ENCODE measurements around the gene NKX6-2. TPM values are rescaled to one million over a fixed set of nuclear protein-coding genes. Genes with fewer than 3 reads are reported as not detected.
"Not testable (repeated sequence)": the region's sequence is repeated elsewhere in the genome, so short reads cannot be mapped to it uniquely, and the experiment has no call there.

Gene NKX6-2
- total RNA-seq, result not detected in 2 replicates

DNA sequence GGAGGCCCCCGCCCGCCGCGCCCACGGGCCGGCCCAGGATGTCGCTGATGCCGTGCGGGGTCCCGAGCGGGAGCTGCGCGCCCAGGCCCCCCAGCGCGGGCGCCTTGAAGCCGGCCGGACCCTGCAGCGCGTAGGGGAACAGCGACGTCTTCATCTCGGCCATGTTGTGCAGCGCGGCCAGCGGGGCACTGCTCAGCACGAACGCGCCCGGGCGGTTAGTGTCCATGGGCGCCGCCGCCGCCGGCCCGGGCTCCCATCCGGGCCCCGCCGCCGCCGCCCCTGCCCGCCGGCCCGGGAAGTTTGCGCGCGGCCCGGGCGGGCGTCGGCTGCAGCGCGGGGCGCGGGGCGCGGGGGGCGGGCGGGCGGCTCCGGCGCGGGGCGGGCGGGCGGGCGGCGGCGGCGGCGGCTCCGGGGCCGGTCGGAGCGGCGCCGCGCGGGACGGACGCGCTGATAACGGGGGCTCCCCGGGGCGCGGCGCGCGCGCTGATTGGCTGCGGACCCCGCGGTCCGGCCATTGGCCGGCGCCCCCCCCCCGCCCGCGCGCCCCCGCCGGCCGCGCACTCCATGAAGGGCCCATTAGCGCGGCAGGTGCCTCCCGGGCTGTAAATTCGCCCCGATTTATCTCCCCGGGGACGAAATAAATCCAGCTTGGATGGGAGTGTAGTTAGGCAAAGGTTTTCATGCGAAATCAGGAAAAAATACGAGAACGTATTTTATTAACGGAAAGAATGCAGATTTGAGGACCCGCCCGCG is at the start of gene NKX6-2:
NKX6-2 (minus strand) TSS at position 425 of the 753 bp plus-strand sequence; CDS start at position 226, 199 bp downstream.
- DNase-seq (ENCODE audit: low read depth, low spot score), result no peak

DNA sequence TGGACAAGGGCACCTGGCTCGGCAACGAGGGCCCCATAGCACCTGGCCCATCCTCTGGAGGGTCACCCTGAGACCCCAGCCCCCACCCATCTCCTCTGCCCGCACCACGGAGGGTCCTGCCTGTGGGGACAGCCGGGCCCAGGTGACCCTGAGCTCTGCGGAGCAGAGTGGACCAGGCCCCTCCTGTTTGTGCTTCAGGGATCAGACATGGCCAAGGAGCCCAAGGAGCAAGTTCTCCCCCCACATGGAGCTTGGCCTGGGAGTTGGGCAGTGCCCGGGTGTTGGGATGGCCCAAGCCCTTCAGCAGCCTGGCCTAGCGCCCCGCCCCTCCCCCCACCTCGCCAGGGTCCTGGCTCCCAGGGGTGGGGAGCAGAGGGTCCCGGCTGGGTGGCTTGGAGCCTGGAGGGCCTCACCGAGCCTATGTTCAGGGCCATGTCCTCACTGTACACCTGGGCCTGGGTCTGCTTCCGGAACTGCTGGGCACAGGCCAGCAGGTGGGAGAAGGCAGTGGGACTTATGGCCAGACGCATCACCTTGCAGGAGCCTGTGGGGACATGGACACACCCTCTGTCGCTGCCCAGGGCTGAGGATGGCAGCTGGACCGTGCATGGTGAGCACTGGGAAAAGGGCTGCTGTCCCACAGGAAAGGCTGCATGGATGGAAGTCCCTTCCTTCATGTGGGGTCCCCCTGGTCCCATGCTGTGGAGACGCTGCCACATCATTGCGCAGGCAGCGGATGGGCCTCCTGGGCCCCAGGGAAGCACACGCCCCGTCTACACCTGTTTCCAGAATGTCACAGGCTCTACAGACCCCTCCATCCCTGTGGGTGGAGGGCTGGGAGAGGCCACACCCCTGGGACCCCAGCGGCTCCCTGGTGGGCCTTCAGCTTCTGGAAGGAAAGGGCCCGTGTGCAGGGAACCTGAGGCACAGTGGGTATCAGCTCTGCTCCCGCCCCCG is 49.2 kb upstream of the NKX6-2 start:
- no peak for DNase-seq (ENCODE audit: low read depth, low spot score)

DNA sequence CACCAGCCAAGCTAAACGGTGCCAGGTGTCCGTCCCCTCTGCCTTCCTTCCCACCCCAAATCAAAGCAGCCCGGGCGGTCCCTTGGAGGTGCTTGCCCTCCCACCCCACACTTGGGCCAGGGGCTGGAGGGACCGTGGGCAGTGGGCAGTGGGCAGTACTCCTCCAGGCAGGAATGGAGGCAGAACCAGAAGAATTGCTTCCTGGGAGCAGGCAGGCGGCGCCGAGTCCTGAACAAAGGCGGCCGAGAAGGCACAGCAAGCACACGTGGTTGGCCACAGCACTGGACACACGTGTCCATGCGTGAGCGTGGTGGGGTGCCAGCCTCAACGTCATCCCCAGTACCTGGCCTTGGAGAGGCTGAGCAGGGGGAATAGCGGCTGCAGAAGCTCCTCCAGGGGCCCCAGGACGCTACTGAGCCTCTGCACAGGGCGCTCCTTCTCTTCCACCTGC is 48.4 kb upstream of the NKX6-2 start:
- no peak for DNase-seq (ENCODE audit: low read depth, low spot score)

DNA sequence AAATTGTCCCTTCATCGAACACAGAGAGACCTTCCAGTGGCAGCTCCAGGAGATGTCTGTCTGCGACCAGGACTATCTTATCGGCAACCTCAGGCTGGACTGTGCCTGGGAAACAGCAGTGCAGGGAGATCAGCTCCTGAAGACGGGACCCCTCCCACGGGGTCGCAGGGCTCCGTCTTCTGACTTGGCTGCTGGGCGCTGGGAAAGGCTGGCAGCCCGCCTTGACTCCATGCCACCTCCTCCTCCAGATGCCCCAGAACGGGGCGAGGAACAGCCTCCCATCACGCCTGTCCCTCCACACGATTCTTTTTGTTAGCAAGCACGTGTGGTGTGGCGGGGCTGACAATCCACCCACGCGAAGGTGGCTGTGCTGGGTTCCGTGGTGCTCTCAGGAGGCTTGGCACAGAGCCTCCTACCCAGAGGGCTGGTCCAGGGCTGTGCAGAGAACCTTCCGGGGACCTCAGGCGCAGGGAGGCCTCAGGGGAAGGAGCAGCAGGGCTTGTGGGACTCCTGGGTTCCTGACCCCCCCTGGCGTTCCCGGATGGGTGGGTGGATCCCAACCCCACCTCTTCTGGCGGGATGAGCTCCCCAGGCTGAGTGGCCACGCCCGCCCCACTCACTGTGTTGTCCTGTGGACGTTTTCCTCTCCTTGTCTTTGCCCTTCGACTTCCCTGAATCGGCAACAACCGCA is 47.6 kb upstream of the NKX6-2 start:
- no peak for DNase-seq (ENCODE audit: low read depth, low spot score)

DNA sequence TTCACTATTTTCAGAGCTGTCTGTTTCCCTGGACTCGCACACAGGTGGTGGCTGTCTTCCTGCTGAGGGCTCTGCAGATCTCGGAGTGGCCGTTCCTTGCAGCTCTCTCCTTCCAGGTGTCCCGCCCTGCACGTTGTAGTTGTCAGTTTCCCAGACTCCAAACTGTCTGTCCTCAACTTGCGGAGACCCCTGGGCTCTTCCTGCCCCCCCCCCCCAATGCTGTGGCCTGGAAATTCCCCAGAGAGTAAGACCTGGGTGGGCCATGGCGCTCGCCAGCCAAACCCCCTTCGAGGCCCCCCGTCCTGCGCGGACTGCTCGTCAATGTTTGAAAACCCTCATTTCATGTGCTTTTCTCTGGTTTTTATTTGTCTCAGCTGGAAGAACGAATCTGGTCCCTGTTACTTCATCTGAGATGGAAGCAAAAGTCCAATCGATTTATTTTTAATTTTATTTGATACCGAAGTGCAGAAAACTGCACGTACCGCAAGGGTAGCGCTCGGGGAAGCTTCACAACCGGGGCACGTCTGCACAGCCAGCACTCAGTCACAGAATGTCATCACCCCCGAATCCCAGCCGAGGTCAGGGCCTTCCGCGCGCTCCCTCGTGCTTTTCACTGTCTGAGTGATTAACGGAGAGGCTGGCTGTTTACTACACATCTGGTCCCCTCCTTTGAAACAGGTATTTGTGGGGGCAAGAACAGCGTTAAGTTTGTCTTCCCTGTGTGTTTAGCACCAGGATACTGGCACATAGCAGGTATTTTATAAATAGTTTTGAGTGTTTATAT is 46.4 kb upstream of the NKX6-2 start:
- DNase-seq (ENCODE audit: low read depth, low spot score), result no peak

DNA sequence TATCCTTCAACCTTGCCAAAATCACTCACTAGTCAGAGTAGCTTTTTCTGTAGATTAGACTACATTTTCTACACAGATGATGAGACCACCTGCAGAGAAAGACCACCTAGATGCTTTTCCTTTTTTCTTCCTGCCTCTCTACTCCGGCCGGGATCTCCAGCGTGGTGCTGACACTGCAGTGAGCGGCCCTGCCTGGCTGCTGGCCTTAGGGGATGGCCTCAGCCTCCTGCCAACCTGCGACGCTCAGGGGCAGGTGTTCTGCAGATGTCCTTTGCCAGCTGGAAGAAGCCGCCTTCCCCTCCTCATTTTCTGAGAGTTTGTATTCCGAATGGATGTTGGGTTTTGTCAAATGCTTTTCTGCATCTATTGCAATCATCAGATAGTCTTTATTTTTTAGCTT is 43.5 kb upstream of the NKX6-2 start:
- DNase-seq (ENCODE audit: low read depth, low spot score), result no peak

DNA sequence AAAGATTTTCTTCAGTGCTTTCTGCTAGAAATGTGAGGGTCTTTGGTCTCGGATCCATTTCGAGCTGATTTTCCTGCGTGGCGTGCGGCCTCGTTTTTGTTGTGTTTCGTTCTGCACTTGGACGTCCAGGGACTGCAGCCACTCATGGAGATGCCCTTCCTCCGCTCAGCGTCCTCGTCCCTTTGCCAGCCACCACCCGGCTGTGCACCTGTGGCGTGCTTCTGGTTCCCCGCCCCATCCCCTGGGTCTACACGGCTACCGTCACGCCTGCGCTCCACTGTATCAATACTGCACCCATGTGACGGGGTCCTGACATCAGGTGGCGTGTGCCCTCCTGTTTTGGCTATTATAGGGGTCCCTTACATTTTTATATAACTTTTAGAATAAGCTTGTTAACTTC is 42.7 kb upstream of the NKX6-2 start:
- DNase-seq (ENCODE audit: low read depth, low spot score), result no peak

DNA sequence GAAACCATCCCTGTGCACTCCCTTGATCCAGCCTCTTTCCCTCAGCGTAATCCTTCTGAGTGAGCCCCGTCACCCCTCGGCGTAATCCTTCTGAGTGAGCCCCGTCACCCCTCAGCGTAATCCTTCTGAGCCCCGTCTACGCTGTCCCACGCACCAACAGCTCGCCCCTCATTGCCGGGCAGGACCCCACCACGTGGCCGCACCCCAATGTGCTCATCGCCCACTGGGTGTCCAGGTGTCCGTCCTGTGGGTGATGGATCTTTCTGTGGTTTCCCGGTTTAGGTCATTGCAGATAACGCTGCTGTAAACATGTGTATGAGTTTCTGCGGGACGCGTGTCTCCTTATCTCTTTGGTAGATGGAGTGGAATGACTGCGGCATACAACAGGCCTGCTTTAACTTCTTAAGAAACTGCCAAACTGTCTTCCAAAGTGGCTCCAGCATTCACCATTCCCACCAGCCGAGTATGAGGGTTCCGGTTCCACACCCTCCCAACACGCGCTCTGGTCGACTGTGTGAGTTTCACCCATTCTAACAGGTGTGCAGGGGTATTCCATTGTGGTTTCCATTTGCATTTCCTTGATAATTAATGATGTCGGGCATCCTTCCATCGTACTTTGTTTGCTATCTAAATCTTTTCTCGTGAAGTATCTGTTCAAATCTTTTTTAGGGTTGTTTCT is 42.1 kb upstream of the NKX6-2 start:
- no peak for DNase-seq (ENCODE audit: low read depth, low spot score)

DNA sequence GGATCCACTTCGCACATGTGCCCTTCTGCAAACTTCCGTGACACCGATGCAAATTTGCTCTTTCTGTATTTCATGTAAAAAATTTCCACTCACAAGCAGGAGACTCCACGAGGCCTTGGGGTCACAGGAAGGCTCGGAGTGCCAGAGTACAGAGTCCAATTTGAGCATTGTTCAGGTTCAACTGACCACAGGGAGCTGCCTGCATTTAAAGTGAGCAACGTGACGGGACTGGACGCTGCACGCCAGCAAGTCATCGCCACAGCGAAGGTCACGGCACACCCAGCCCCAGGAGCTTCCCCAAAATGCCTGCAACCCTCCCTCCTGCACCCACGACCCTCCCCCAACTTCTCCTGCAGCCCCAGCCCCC is 41.5 kb upstream of the NKX6-2 start:
- no peak for DNase-seq (ENCODE audit: low read depth, low spot score)

DNA sequence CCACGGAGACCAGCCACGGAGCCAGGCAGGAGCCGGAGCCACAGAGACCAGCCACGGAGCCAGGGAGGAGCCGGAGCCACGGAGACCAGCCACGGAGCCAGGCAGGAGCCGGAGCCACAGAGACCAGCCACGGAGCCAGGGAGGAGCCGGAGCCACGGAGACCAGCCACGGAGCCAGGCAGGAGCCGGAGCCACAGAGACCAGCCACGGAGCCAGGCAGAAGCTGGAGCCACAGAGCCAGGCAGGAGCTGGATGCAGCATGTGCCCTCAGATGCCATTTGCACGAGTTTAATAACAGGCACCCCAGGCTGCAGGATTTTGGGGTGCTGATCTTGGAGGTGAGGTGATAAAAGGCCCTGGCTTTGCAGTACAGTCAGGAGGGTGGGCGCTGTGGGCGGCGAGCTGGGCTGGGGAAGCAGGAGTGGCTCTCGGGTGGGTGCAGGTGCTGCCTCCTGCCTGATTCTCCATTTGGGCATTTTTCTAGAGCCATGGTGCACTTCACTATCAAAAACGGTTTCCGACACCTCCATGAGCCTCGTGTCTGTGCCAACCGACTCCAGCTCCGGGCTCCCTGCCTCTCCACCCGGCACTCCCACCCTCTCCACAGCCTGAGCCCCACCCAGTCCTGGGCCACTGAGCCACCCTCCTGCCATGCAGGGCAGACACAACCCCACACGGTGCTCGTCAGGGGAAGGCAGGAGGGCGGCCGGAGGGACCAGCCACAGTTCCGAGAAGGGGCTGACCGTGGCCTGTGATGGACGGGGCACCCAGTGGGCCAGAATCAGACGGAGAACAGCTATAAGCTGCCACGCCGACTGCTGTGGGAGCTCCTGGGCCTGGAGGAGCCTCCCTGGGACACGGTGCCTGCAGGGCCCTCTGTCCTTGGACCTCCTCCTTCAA is 40.8 kb upstream of the NKX6-2 start:
- DNase-seq (ENCODE audit: low read depth, low spot score), result no peak

DNA sequence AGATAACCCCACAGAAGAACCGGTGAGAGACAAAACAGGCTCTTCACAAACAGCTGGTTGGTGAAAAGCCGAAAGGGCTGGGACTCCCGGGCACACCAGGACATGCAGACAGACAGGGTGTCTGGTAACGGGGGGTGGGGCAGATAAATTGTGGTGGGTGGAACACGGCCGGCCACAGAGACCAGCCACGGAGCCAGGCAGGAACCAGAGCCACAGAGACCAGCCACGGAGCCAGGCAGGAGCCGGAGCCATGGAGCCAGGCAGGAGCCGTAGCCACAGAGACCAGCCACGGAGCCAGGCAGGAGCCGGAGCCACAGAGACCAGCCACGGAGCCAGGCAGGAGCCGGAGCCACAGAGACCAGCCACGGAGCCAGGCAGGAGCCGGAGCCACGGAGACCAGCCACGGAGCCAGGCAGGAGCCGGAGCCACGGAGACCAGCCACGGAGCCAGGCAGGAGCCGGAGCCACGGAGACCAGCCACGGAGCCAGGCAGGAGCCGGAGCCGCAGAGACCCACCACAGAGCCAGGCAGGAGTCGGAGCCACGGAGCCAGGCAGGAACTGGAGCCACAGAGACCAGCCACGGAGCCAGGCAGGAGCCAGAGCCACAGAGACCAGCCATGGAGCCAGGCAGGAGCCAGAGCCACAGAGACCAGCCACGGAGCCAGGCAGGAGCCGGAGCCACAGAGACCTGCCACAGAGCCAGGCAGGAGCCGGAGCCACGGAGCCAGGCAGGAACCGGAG is 40.0 kb upstream of the NKX6-2 start:
- DNase-seq (ENCODE audit: low read depth, low spot score), result not testable (repeated sequence)

DNA sequence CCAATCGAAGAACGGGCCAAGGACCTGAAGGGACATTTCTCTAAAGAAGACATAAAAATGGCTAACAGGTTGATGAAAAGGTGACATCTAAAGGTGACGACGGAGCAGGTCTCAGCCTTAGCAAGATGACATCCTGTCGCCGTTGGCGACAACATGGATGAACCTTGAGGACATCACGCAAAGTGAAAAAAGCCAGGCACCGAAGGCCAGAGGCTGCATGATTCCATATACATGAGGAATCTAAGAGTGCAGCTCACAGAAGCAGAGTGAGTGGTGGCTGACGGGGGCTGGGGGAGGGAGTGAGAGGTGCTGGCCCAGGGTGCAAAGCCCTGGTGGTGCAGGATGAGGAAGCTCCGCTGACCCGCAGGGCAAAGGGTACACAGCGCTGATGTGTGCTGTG is 34.1 kb upstream of the NKX6-2 start:
- DNase-seq (ENCODE audit: low read depth, low spot score), result no peak

DNA sequence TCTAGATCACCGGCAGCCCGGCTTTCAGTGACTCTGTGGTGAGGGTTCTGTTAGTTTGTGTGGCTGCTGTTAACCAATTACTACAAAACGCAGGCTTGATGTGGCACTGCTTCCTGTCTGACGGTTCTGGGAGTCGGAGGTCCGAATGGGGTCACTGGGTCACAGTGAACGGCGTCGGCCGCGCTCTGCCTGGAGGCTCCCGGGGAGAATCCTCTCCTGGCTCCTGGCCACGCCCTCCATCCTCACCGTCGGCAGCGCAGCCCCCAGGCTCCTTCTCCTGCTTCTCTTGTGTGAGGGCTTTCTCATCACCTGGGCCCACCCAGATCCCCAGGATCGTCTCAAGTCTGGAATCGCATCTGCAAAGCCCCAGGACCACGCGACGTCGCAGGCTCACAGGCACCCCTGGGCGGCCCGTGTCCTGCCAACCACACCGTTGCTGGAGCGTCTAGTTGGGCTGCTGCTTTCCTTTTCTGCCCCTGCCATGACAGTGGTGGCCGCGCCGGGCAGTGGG is 31.8 kb upstream of the NKX6-2 start:
- no peak for DNase-seq (ENCODE audit: low read depth, low spot score)

DNA sequence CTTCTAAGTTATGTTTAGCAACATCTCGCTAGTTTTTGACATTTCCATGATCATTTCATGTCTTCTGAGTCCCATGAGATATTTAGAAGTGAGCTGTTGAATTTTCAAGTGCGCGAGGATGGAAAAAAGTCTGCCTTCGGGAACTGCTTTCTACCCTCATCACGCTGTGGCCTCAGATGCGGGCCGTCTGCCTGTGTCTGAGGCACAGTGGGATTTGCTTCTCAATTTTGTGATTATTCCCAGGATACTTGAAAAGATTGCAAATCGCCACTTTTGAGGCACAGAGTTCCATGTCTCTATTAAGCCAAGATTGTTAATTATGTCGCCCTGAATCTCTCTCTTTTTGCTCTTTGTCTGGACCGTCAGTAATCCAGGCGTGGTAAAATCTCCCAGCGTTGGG is 30.8 kb upstream of the NKX6-2 start:
- no peak for DNase-seq (ENCODE audit: low read depth, low spot score)

DNA sequence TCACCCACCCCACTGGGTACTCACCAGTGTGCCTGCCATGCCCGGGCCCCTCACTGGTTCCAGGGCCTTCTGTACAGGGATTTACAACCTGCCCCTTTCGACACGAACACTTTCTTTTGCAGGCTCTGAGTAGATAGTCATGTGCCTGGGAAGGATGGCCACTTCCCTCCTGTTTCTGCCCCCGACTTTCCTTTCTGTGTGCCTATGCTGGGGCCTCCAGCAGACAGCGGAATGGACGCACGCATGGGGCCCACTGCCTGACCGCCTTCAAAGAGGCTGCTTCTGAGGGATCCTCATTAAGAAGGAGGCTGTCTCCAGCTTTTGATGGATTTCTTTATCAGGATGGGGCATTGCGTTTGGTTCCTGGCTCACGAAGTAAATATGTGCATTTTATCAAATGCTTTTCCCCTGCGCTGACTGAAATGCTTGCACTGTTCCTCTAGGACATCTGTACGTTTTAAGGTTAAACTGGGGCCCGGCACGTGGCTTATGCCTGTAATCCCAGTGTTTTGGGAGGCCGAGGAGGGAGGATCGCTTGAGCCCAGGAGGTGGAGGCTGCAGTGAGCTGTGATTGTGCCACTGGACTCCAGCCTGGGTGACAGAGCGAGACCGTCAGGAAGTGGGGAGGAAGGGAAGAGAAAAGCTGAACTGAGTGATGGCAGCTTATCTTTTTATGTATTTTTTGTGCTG is 29.4 kb upstream of the NKX6-2 start:
- DNase-seq (ENCODE audit: low read depth, low spot score), result no peak

DNA sequence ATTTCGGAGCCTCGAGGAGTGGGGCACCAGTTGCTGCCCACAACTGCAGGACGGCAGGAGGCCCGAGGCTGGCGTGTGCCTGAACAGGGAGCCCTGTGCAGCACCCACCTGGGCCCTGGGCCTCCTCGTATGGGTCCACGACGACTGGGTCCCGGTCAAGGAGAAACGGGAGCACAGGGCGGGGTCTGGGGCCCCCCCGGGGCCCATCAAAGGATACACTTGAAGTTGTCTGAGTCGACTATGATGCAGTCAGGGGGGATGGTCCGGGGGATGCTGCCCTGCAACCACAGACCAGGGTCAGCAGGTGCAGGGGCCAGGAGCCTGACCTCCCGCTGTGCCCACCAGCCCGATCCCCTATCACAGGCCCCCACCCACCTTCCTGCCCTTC is 28.5 kb upstream of the NKX6-2 start:
- DNase-seq (ENCODE audit: low read depth, low spot score), result no peak

DNA sequence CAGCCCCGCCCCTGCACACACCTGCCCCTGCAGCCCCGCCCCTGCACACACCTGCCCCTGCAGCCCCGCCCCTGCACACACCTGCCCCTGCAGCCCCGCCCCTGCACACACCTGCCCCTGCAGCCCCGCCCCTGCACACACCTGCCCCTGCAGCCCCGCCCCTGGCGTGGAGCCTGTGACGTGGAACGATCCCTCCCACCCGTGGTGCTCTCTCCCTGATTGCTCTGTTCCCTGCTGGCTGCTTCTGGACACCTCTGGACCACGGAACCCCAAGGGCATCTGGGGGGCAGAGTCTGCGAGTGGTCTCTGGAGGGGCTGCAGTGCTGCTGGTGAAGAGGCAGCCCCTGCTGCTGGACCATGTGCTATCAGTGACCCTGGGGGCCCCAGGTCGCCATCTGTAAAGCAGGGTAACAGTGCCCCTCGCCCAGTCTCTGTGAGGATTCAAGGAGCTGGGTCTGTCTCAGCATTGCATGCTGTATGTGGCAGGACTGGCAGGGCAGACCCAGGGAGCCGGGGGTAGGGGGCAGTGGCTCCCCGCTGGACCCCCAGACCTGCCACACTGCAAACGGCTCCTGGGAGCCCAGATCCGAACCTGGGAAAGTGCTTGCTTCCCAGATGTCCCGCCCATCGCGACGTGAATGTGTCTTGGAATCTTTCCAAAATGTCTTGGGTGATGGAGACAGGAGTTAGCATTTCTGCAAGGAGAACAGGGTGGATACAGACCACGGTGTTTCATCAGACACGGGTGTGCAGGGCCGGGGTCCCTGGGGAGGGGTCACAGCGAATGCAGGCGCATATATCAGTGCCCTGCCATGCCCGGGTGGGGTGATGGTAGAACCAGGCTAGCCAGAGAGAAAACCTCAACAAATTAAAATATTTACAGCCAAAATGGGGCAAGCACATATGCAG is 27.9 kb upstream of the NKX6-2 start:
- no peak for DNase-seq (ENCODE audit: low read depth, low spot score)
